ENCODE data around the gene GRID1.
"Not testable (repeated sequence)": the region's sequence is repeated elsewhere in the genome, so short reads cannot be mapped to it uniquely, and the experiment has no call there.

Gene GRID1

GRCh38 chr10:86092311-86092710, 274.3 kb downstream of the GRID1 start:
- not testable (repeated sequence) for DNase-seq

GRCh38 chr10:86091216-86091615, 275.4 kb downstream of the GRID1 start:
- DNase-seq: no peak

DNA sequence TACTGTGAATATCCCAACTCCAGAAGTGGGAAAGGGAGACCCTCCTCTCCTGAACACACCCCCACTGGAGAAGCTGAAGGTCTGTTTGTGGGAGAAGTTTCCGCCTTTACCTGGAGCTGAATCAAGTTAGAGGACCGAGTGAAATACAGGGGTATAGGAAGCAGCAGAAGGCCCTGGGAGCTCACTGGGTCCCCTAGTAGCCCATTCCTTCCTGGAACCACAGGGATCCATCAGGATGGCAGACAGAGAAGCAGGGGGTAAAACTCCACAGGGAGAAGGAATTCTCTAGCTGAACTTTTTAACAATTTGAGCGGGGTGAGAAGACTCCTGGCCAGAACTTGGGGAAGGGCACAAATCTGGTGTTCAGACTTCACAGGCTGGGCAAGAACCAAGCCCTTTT, 275.8 kb downstream of the GRID1 start:
- DNase-seq: no peak

DNA sequence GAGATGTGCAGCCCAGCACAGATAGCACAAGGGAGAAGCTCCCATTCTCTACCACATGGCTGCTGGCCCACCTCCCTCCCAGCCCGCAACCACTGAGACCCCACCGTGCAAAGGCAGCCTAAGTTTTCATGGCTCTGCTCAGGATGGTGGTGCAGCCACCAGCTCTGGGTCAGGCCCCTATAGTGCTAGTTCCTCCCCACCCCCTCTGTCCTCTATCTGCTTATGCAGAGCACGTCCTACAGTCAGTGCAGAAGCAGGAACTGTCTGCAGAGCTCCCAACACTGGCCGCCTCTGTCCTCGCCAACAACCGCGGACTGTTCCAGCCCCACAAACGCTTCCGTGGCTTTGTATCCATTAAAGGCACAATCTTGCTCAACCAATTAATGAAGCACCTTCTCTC, 278.9 kb downstream of the GRID1 start:
- DNase-seq: no peak

DNA sequence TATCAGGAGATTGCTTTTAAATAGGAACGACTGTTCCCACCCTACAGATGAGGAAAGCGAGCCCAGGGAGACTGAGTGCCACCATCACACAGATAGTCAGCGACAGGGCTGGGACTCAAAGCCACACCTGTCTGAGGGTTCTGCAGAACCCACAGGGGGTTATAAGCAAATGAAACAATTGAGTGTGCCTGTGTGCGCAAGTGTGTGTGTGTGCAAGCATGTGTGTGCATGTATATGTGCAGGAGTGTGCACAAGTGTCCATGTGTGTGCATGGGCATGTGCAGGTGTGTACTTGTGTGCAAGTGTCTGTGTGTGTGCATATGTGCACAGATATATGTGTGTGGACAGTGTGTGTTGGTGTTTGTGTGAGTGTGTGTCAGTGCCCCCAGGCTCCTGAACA, 280.2 kb downstream of the GRID1 start:
- no peak for DNase-seq

- no peak for DNase-seq
These were observed 280.9 kb downstream of the GRID1 start for GRCh38 chr10:86085686-86086085.

GRCh38 chr10:86085136-86085535, 281.5 kb downstream of the GRID1 start:
- no peak for DNase-seq

DNA sequence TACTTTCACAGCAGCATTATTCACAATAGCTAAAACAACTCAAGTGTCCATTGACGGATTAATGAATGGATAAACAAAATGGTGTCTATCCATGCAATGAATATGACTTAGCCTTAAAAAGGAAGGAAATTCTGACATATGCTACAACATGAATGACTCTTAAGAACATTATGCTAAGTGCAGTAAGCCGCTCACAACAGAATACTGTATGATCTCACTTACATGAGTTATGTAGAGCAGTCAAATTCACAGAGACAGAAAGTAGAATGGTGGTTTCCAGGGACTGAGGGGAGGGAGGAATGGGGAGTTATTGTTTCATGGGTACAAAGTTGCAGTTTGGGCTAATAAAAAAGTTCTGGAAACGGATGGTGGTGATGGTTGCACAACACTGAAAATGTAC, 282.0 kb downstream of the GRID1 start:
- no peak for DNase-seq

DNA sequence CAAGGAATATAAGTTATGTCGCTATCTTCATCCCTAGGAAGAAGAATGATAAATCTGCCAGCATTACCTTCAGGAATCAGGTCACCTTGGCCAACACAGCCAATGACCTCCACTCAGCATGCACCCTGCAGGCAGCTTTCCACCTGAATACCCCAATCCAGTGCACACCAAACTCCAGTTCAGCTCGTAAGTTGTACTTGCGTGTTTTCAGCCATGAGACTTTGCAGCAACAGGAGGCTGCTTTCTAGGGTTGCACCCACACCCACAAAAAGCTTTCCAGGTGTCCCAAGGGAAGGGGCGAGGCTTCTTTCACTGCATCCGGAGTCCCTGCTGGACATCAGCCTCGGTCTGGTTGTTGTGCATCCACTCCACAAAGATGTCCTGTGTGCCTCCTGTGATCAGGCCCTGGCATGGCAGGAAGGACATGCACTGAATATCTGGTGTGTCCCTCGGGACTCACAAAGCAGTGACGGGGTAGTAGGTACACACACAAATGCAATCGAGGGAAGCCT, 282.9 kb downstream of the GRID1 start:
- no peak for DNase-seq

DNA sequence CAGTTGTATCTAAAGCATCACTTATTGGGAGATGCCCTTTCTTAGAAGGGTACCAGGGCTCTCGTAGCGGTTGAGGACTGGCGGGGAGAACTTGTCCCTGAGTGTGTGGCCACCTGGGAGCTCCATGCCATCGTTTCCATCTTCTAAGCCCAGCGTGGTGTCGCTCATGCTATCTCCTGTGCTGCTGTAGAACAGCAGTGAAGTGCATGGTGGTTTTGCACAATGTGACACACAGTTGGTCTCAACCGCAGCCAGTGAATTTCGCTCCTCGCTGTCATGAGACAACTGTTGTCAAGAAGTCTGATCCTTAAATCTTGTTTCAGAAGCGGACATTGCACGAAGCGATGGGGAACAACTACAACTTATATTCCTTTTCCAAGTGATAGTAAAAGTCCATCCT, 283.4 kb downstream of the GRID1 start:
- no peak for DNase-seq

- DNase-seq: no peak
These were observed 284.0 kb downstream of the GRID1 start for GRCh38 chr10:86082556-86082955.

DNA sequence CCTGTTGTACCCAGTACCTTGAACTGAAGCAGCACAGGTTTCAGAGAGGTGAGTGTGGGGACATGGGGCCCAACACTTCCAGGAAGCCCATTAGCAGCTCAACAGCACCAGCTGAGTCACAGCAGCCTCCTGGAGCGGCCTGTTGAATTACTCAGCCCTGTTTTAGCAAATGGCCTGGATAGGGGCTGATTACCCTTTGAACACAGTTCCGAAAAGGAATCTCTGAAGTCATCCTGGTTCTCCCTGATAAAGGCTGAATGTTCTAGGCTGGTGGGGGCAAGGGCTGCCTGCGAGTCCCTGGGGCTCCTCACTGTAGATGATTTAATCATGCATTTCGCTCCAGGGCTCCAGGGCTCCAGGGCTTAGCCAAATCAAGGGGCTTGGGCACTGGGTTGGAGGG, 287.5 kb downstream of the GRID1 start:
- no peak for DNase-seq

GRCh38 chr10:86078639-86079035, 288.0 kb downstream of the GRID1 start:
- DNase-seq: no peak

- DNase-seq: no peak
These were observed 288.5 kb downstream of the GRID1 start for GRCh38 chr10:86077871-86078638.

DNA sequence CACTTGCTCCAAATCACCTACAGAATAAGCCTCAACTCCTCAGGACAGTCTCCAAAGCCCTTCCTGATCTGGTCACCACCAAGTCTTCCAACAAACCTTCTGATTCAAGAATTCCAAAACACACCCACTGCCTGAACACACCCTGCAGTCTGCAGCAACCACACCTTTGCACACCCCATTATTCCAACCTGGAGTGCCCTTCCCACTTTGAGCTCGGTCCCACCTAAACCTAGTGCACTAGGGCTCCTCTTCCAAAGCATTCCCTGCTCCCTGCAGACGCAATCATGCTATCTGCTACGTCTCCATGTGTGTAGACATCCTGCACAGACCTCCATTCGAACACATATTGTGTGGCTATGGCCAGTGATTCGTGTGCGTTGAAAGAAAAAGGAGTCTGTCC, 289.3 kb downstream of the GRID1 start:
- no peak for DNase-seq

DNA sequence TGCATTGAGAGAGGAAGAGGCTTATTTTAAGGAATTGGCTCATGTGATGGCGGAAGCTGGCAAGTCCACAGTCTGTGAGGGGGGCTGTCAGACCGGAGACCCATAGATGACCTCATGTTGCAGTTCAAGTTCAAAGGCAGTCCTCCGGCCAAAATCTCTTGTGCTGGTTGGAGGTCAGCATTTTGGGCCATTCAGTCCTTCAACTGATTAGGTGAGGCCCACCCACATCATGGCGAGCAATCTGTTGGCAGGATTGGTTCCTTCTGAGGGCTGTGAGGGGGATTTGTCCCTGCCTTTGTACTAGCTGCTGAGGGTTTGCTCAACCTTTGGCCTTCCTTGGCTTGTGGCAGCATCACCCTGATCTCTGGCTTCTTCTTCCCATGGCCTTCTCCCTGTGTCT, 290.1 kb downstream of the GRID1 start:
- not testable (repeated sequence) for DNase-seq

GRCh38 chr10:86075512-86075911, 291.1 kb downstream of the GRID1 start:
- no peak for DNase-seq

- DNase-seq: no peak
These were observed 292.3 kb downstream of the GRID1 start for GRCh38 chr10:86074294-86074693.

DNA sequence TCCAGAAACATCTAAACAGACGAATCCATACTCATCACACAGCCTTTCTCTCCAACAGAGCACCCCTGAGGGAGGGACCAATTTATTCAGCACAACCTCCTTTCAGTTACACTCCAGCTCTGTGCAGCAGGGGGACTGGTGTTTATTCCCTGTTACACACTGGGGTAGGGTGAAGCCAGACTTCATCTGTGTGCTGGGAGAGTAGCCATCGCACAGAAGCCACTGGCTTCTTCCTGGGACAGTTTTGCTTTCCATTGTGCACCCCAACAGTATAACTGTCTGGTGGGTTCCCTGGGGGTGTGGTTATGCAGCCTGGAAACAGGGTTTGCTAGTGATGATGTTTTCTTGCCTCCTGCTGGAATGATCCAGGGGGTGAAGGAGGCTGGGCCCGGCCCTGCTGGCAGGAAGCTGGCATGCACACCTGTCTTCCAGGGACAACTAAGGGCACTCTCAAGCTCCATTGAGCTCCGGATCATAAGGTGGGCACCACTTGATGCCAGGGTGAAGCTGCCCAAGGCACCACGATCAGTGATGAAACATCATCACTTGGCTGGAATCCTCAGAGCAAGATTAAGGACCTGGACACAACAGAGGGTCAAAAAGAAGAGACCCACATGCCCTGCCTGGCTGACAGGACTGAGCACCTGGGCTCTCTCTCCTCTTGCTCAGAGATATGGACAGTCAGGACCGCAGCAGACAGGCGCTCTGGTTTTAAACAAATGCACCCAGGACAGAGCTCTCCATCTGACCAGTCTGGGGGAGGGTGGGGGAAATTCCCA, 293.2 kb downstream of the GRID1 start:
- DNase-seq: no peak

DNA sequence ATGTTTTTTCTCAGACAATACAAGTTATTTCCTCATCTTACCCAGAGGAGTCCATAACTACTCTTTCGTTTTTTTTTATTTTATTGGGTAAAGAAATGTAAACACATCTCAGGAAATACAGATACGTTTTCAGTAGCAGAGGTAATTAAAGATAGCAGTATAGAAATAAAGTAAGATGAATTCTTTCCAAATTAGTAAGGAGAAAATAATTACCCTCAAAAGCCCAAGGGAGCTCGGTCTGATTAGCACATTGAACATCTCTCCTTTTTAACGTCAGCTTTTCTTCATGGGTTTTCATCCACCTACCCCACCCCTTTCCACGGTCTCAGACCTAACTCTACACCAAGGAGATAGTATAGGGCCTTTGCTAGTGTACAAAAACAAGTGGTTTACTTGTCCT, 294.2 kb downstream of the GRID1 start:
- DNase-seq: no peak

DNA sequence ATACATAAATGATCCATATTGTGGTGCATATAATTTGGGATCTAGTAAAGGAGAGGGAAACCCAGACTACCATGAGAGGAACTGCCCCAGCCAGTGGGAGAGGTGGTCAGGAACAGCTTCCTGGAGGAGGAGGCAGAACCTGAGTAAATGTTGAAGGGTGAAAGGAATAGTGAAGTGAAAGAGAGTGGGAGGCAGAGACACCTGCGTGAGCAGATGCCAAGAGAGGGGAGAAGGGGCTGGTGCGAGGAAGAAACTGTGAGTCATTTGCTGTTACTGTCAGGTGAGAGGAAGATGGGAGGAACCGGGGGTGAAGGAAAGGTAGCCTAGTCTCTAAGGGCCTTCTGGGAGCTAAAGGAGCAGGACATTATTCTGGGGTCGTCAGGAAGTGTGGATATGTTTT, 294.8 kb downstream of the GRID1 start:
- no peak for DNase-seq

- DNase-seq: no peak
These were observed 295.4 kb downstream of the GRID1 start for GRCh38 chr10:86071145-86071544.

DNA sequence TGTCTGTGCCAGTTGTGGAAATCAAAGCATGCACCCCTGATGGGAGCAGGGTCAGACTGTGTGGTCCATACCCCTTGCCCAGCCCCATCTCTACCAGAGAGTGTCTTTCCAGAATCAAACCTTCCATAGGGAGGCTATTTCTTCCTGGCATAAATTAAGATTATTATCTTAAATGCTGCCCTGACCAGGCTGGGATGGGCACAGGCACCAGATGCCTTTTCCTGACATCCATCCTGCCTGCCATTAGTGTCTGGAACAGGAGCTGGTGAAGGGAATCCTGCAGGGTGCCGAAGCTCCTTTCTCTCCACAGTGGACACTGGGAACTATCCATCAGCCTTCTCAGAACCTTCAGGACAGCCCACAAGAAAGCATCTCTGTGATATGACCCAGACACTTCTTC, 296.3 kb downstream of the GRID1 start:
- DNase-seq: no peak
